ENCODE measurements around the gene TENM4.

TENM4 gene

GRCh38 chr11:78795621-78796261 is 645.1 kb downstream of the TENM4 start:
- DNase-seq: no peak

- DNase-seq: no peak
Measured at GRCh38 chr11:78791964-78792363, 648.9 kb downstream of the TENM4 start.

- no peak for DNase-seq
Measured at GRCh38 chr11:78791254-78791653, 649.6 kb downstream of the TENM4 start.

- no peak for DNase-seq
Measured at GRCh38 chr11:78790784-78791183, 650.0 kb downstream of the TENM4 start.

GRCh38 chr11:78789375-78789774 is 651.5 kb downstream of the TENM4 start:
- no peak for DNase-seq

GRCh38 chr11:78788533-78788932 is 652.3 kb downstream of the TENM4 start:
- DNase-seq: no peak

GRCh38 chr11:78787696-78788095 is 653.1 kb downstream of the TENM4 start:
- DNase-seq: no peak

- no peak for DNase-seq
Measured at GRCh38 chr11:78786746-78787145, 654.1 kb downstream of the TENM4 start.

GRCh38 chr11:78786086-78786485 is 654.7 kb downstream of the TENM4 start:
- no peak for DNase-seq

- no peak for DNase-seq
Measured at GRCh38 chr11:78784321-78785061, 656.3 kb downstream of the TENM4 start.

GRCh38 chr11:78783846-78784245 is 657.0 kb downstream of the TENM4 start:
- no peak for DNase-seq

- no peak for DNase-seq
Measured at GRCh38 chr11:78783301-78783700, 657.5 kb downstream of the TENM4 start.

GRCh38 chr11:78782725-78783124 is 658.1 kb downstream of the TENM4 start:
- DNase-seq: no peak

GRCh38 chr11:78780889-78781288 is 659.9 kb downstream of the TENM4 start:
- no peak for DNase-seq

- no peak for DNase-seq
Measured at GRCh38 chr11:78773492-78773891, 667.3 kb downstream of the TENM4 start.

GRCh38 chr11:78773077-78773476 is 667.8 kb downstream of the TENM4 start:
- no peak for DNase-seq

GRCh38 chr11:78772186-78772585 is 668.6 kb downstream of the TENM4 start:
- DNase-seq: no peak

- DNase-seq: no peak
Measured at GRCh38 chr11:78770931-78771330, 669.9 kb downstream of the TENM4 start.

GRCh38 chr11:78768971-78769370 is 671.9 kb downstream of the TENM4 start:
- no peak for DNase-seq

- no peak for DNase-seq
Measured at GRCh38 chr11:78768345-78768744, 672.5 kb downstream of the TENM4 start.

- no peak for DNase-seq
Measured at GRCh38 chr11:78767027-78767932, 673.5 kb downstream of the TENM4 start.

GRCh38 chr11:78764946-78765345 is 675.9 kb downstream of the TENM4 start:
- DNase-seq: no peak

GRCh38 chr11:78763664-78764063 is 677.2 kb downstream of the TENM4 start:
- DNase-seq: no peak

- DNase-seq: no peak
Measured at GRCh38 chr11:78762105-78762504, 678.7 kb downstream of the TENM4 start.
